HepG2 (cell line): ENCODE data around the gene DNMT3A. TPM values are rescaled to one million over a fixed set of nuclear protein-coding genes. Genes with fewer than 3 reads are reported as not detected.

Experiments
- ATAC-seq: fragments of 200-7000 bp; cut with Tn5 transposase; 3 replicates; pipeline ENCODE4 v1.9.1; 2020; ENCODE audit warnings: mild to moderate bottlenecking, moderate library complexity
- BruUV-seq: library from RNA; stranded (reverse); fragments of 400-500 nt; replicated peaks from 2 replicates; lab custom pipeline; 2021; lab: Mats Ljungman, UMichigan
- CTCF ChIA-PET: fragments of 300-600 bp; formaldehyde crosslinking; extraction: SDS; loops from one replicate; lab custom pipeline; 2021; ENCODE audit warnings: low total read pairs, inconsistent platforms, low intra/inter-chr PET ratio; lab: Yijun Ruan, JAX
- POLR2A ChIA-PET: fragments of 350-600 bp; sonication (Branson Sonifier 250); formaldehyde crosslinking; loops from one replicate; lab custom pipeline; 2020; ENCODE audit warnings: antibody characterized with exemption, inconsistent platforms; lab: Yijun Ruan, JAX
- DNase-seq: peaks from one replicate; pipeline ENCODE4 v3.0.0-alpha.2; 2015; ENCODE audit warnings: low spot score
- FAIRE-seq: peaks from 3 replicates; lab custom pipeline; 2011; peaks lifted over from hg19 to GRCh38; lab: Jason Lieb, UNC
- H2AFZ ChIP-seq: one replicate; pipeline ENCODE4 v1.6.1; 2011; ENCODE audit warnings: low read length, inconsistent platforms
- H3K27ac ChIP-seq: fragments of 300-600 bp; 3 replicates; pipeline ENCODE4 v1.8.0; 2011; ENCODE audit warnings: mixed run types, mild to moderate bottlenecking, mixed read lengths, low read length, inconsistent platforms; ENCODE audit not compliant: insufficient read depth; ENCODE audit errors: extremely low read length
- H3K27me3 ChIP-seq, 2 experiments: fragments of 200-600 bp in 1 of 2; 2 replicates in 1 of 2; 3 replicates in 1 of 2; pipeline versions ENCODE4 v1.6.0 to v1.8.0; 2011; ENCODE audit warnings: low read length in 2 of 2, mild to moderate bottlenecking in 2 of 2, moderate library complexity in 2 of 2, inconsistent platforms in 1 of 2; ENCODE audit not compliant: insufficient read depth in 2 of 2, control insufficient read depth in 1 of 2
- H3K36me3 ChIP-seq, 2 experiments: fragments of 200-600 bp in 1 of 2; replicated peaks in 1 of 2; 2 replicates in 1 of 2; 3 replicates in 1 of 2; pipeline versions ENCODE4 v1.5.1 to v1.8.0; 2011; ENCODE audit warnings: low read length in 2 of 2, inconsistent platforms in 1 of 2; ENCODE audit not compliant: insufficient read depth in 2 of 2, control insufficient read depth in 1 of 2
- H3K4me1 ChIP-seq: 2 replicates; pipeline ENCODE4 v1.5.1; 2012; ENCODE audit warnings: low read length, inconsistent platforms; ENCODE audit not compliant: insufficient read depth
- H3K4me2 ChIP-seq: 2 replicates; pipeline ENCODE4 v1.6.0; 2011; ENCODE audit warnings: low read depth, low read length, inconsistent platforms
- H3K4me3 ChIP-seq, 3 experiments: fragments of 200-600 bp in 1 of 3; sonication (generic), shearing (Covaris generic) in 1 of 3; replicated peaks in 1 of 3; 2 replicates each; pipeline ENCODE4 v1.5.1; 2011 to 2016; ENCODE audit warnings: low read length in 3 of 3, inconsistent platforms in 2 of 3, low read depth in 2 of 3, mild to moderate bottlenecking in 2 of 3, control low read depth in 1 of 3, mixed read lengths in 1 of 3; ENCODE audit not compliant: insufficient read depth in 1 of 3
- H3K79me2 ChIP-seq: one replicate; pipeline ENCODE4 v1.6.1; 2011; ENCODE audit warnings: low read length, inconsistent platforms; ENCODE audit not compliant: insufficient read depth
- H3K9ac ChIP-seq: 2 replicates; pipeline ENCODE4 v1.6.0; 2011; ENCODE audit warnings: mild to moderate bottlenecking, low read depth, low read length, inconsistent platforms; ENCODE audit not compliant: insufficient read depth
- H3K9me3 ChIP-seq: 2 replicates; pipeline ENCODE4 v1.5.1; 2012; ENCODE audit warnings: mild to moderate bottlenecking, low read length
- H4K20me1 ChIP-seq: 2 replicates; pipeline ENCODE4 v1.6.0; 2011; ENCODE audit warnings: inconsistent platforms, mild to moderate bottlenecking, low read length, moderate library complexity; ENCODE audit not compliant: insufficient read depth
- EEA1 ChIP-seq: sonication (generic); formaldehyde crosslinking; IDR thresholded peaks from 2 replicates; pipeline ENCODE4 v1.5.1; 2020; ENCODE audit warnings: mild to moderate bottlenecking, missing genetic modification reagents, borderline replicate concordance
- JARID2 ChIP-seq: sonication (generic); formaldehyde crosslinking; IDR thresholded peaks from 2 replicates; pipeline ENCODE4 v1.8.1; 2023; ENCODE audit warnings: missing genetic modification reagents, inconsistent platforms; ENCODE audit not compliant: insufficient replicate concordance
- KMT2A ChIP-seq: sonication (generic); formaldehyde crosslinking; IDR thresholded peaks from 2 replicates; pipeline ENCODE4 v1.4.0; 2020; ENCODE audit warnings: missing genetic modification reagents
- MAF1 ChIP-seq: sonication (generic); formaldehyde crosslinking; IDR thresholded peaks from 2 replicates; pipeline ENCODE4 v1.5.0; 2020; ENCODE audit warnings: missing genetic modification reagents, borderline replicate concordance
- SIN3A ChIP-seq: IDR thresholded peaks from 2 replicates; pipeline ENCODE4 v1.6.1; 2011; ENCODE audit warnings: low read depth, mild to moderate bottlenecking, control low read depth, low read length, borderline replicate concordance
- ZNF557 ChIP-seq: sonication (generic); formaldehyde crosslinking; IDR thresholded peaks from 2 replicates; pipeline ENCODE4 v1.4.0; 2020; ENCODE audit warnings: missing genetic modification reagents
- WGBS: methylation state at CpG from one replicate; pipeline ENCODE4 v1.1.6; 2017; ENCODE audit warnings: low lambda C conversion rate; 5-methylcytosine and 5-hydroxymethylcytosine counted together
- in situ Hi-C: cut with HindIII; loops from 2 replicates; pipeline ENCODE4 v1.10.0; 2017; ENCODE audit warnings: low pct_unique_long_range_greater_than_20kb; ENCODE audit not compliant: extremely low pct_ligation_motif_present
- intact Hi-C: fragments of 100-400 bp; cut with micrococcal nuclease; formaldehyde crosslinking; loops from one replicate; pipeline ENCODE4 v1.10.0; 2022; ENCODE audit not compliant: unreplicated experiment
- polyA plus RNA-seq, 8 experiments: library from polyadenylated mRNA; depleted of rRNA in 3 of 8; stranded (reverse) in 7 of 8; unstranded in 1 of 8; fragments of >200 nt; fragmentation: Illumina TruSeq in 4 of 8; extraction: Trizol in 4 of 8; gene quantifications; 2 replicates each; pipeline versions ENCODE4 v1.2.1 to v1.2.3, GENCODE V29; 2011 to 2016; ENCODE audit warnings: low read depth in 4 of 8, missing spikeins in 1 of 8, mixed read lengths in 1 of 8; ENCODE audit not compliant: insufficient read depth in 1 of 8
- total RNA-seq, 5 experiments: library from RNA; depleted of rRNA; stranded (reverse); fragments of >200 nt; fragmentation: Illumina TruSeq; extraction: Trizol; gene quantifications; 2 replicates each; pipeline ENCODE4 v1.2.3, GENCODE V29; 2016; ENCODE audit warnings: low read depth in 1 of 5
- TF ChIP-seq, protein P1 (sequence below), 2 experiments: sonication (generic) in 1 of 2; formaldehyde crosslinking in 1 of 2; IDR thresholded peaks; 2 replicates each; pipeline versions ENCODE4 v1.4.0 to v1.6.1; 2018 to 2020; ENCODE audit warnings: missing genetic modification reagents in 2 of 2, borderline replicate concordance in 1 of 2, low read depth in 1 of 2, mild to moderate bottlenecking in 1 of 2, missing biosample characterization in 1 of 2
- TF ChIP-seq, protein P2 (sequence below): sonication (generic); formaldehyde crosslinking; IDR thresholded peaks from 2 replicates; pipeline ENCODE4 v1.5.0; 2020; ENCODE audit warnings: mild to moderate bottlenecking, missing genetic modification reagents
- TF ChIP-seq, protein P3 (sequence below): IDR thresholded peaks from 2 replicates; pipeline ENCODE4 v1.6.1; 2012; ENCODE audit warnings: low read depth, low read length, improper control_type of control experiment

DNMT3A gene
- total and polyA plus RNA-seq, 2 of the 13 experiments (the other 11 are each of a cell fraction or from before 2014, with no cell fraction given) = 14.7 to 29.1 TPM

- Histone ChIP-seq H3K79me2 (no peaks in the 10 kb centered on the region), H2AFZ (no peak overlapping the region), H3K4me3 (no peak overlapping the region), H3K9me3 (no peaks in the 10 kb centered on the region), H3K27me3 (peaks cover 6 to 55% of the 10 kb centered on the region in 2 experiments; a peak in 4 of 5 replicates), H4K20me1 (no peaks in the 10 kb centered on the region), H3K36me3 (no peaks in the 10 kb centered on the region), H3K4me2 (no peak overlapping the region), H3K9ac (no peak overlapping the region), H3K27ac (no peak overlapping the region), H3K4me1 (peaks cover 10% of the 10 kb centered on the region)
- BruUV-seq = no TSS peak
- in situ Hi-C loops (no loop called here), intact Hi-C loops (no loop called here)
- TF ChIP-seq, protein P1, sequence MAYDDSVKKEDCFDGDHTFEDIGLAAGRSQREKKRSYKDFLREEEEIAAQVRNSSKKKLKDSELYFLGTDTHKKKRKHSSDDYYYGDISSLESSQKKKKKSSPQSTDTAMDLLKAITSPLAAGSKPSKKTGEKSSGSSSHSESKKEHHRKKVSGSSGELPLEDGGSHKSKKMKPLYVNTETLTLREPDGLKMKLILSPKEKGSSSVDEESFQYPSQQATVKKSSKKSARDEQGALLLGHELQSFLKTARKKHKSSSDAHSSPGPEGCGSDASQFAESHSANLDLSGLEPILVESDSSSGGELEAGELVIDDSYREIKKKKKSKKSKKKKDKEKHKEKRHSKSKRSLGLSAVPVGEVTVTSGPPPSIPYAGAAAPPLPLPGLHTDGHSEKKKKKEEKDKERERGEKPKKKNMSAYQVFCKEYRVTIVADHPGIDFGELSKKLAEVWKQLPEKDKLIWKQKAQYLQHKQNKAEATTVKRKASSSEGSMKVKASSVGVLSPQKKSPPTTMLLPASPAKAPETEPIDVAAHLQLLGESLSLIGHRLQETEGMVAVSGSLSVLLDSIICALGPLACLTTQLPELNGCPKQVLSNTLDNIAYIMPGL (CRISPR knock-in tag; IDR thresholded peaks at IDR 0.05; ENCODE audit: borderline replicate concordance in 1 of 2, low read depth in 1 of 2) = no peak
- TF ChIP-seq JARID2 (CRISPR knock-in tag) (no peak), ZNF557 (no peak), KMT2A (no peak), SIN3A (no peak), EEA1 (CRISPR knock-in tag) (no peak), MAF1 (no peak)
- TF ChIP-seq, protein P2, sequence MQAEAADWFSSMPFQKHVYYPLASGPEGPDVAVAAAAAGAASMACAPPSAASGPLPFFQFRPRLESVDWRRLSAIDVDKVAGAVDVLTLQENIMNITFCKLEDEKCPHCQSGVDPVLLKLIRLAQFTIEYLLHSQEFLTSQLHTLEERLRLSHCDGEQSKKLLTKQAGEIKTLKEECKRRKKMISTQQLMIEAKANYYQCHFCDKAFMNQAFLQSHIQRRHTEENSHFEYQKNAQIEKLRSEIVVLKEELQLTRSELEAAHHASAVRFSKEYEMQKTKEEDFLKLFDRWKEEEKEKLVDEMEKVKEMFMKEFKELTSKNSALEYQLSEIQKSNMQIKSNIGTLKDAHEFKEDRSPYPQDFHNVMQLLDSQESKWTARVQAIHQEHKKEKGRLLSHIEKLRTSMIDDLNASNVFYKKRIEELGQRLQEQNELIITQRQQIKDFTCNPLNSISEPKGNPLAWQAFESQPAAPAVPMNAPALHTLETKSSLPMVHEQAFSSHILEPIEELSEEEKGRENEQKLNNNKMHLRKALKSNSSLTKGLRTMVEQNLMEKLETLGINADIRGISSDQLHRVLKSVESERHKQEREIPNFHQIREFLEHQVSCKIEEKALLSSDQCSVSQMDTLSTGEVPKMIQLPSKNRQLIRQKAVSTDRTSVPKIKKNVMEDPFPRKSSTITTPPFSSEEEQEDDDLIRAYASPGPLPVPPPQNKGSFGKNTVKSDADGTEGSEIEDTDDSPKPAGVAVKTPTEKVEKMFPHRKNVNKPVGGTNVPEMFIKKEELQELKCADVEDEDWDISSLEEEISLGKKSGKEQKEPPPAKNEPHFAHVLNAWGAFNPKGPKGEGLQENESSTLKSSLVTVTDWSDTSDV (CRISPR knock-in tag) = no peak
- TF ChIP-seq, protein P3, sequence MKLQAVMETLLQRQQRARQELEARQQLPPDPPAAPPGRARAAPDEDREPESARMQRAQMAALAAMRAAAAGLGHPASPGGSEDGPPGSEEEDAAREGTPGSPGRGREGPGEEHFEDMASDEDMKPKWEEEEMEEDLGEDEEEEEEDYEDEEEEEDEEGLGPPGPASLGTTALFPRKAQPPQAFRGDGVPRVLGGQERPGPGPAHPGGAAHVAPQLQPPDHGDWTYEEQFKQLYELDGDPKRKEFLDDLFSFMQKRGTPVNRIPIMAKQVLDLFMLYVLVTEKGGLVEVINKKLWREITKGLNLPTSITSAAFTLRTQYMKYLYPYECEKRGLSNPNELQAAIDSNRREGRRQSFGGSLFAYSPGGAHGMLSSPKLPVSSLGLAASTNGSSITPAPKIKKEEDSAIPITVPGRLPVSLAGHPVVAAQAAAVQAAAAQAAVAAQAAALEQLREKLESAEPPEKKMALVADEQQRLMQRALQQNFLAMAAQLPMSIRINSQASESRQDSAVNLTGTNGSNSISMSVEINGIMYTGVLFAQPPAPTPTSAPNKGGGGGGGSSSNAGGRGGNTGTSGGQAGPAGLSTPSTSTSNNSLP = no peak
- FAIRE-seq = no peak
- ChIA-PET POLR2A (no interaction called here), CTCF (no interaction called here)
- no peak for DNase-seq
- no peak for ATAC-seq
- WGBS = 47% methylated on average over 4 of the region's 4 CpGs
These were observed 24.9 kb upstream of the DNMT3A start for GRCh38 chr2:25366629-25367028.
